Measurements from ENCODE around the gene BTBD16.

BTBD16 gene

GRCh38 chr10:122286867-122287266 is 15.8 kb downstream of the BTBD16 start:
- TF ChIP-seq CTCF (IDR thresholded peaks at IDR 0.05; ENCODE audit: low read depth, low read length, missing control alignments) = no peak
- H3K4me3 ChIP-seq (replicated peaks; ENCODE audit: low read depth, low read length) = no peak overlapping the region
- DNase-seq (ENCODE audit: extremely low read depth, low read depth) = no peak

- no peak for TF ChIP-seq CTCF (IDR thresholded peaks at IDR 0.05; ENCODE audit: low read depth, low read length, missing control alignments)
- DNase-seq (ENCODE audit: extremely low read depth, low read depth) = no peak
- H3K4me3 ChIP-seq (replicated peaks; ENCODE audit: low read depth, low read length) = no peak overlapping the region
These were observed 16.5 kb downstream of the BTBD16 start for GRCh38 chr10:122287570-122287969.

- no peak overlapping the region for H3K4me3 ChIP-seq (replicated peaks; ENCODE audit: low read depth, low read length)
- no peak for TF ChIP-seq CTCF (IDR thresholded peaks at IDR 0.05; ENCODE audit: low read depth, low read length, missing control alignments)
- no peak for DNase-seq (ENCODE audit: extremely low read depth, low read depth)
These were observed 17.2 kb downstream of the BTBD16 start for GRCh38 chr10:122288262-122288661.

GRCh38 chr10:122288917-122289316 is 17.8 kb downstream of the BTBD16 start:
- no peak overlapping the region for H3K4me3 ChIP-seq (replicated peaks; ENCODE audit: low read depth, low read length)
- DNase-seq (ENCODE audit: extremely low read depth, low read depth) = no peak
- no peak for TF ChIP-seq CTCF (IDR thresholded peaks at IDR 0.05; ENCODE audit: low read depth, low read length, missing control alignments)

GRCh38 chr10:122290334-122290733 is 19.2 kb downstream of the BTBD16 start:
- DNase-seq (ENCODE audit: extremely low read depth, low read depth) = no peak
- no peak for TF ChIP-seq CTCF (IDR thresholded peaks at IDR 0.05; ENCODE audit: low read depth, low read length, missing control alignments)
- no peak overlapping the region for H3K4me3 ChIP-seq (replicated peaks; ENCODE audit: low read depth, low read length)

GRCh38 chr10:122290833-122291532 is 19.9 kb downstream of the BTBD16 start:
- H3K4me3 ChIP-seq (replicated peaks; ENCODE audit: low read depth, low read length) = no peak overlapping the region
- DNase-seq (ENCODE audit: extremely low read depth, low read depth) = no peak
- no peak for TF ChIP-seq CTCF (IDR thresholded peaks at IDR 0.05; ENCODE audit: low read depth, low read length, missing control alignments)

- DNase-seq (ENCODE audit: extremely low read depth, low read depth) = no peak
- no peak for TF ChIP-seq CTCF (IDR thresholded peaks at IDR 0.05; ENCODE audit: low read depth, low read length, missing control alignments)
These were observed 20.6 kb downstream of the BTBD16 start for GRCh38 chr10:122291739-122292138.

More at GRCh38 chr10:122291739-122292138, 20.6 kb downstream of the BTBD16 start:
- H3K4me3 ChIP-seq (replicated peaks; ENCODE audit: low read depth, low read length) = no peak overlapping the region

Data from HFF-Myc (cell line).